Chondrocyte (in vitro differentiated cells): ENCODE data around the gene CEP89. TPM values are rescaled to one million over a fixed set of nuclear protein-coding genes. Genes with fewer than 3 reads are reported as not detected.

Experiments used
- DNase-seq: peaks from one replicate; pipeline ENCODE4 v3.0.0; 2021; ENCODE audit warnings: mixed read lengths, low spot score
- H3K27ac Mint-ChIP-seq: one replicate; pipeline ENCODE4 v1.8.0; 2021; ENCODE audit warnings: mild to moderate bottlenecking, moderate library complexity, mixed read lengths; ENCODE audit not compliant: unreplicated experiment
- H3K27me3 Mint-ChIP-seq: 2 replicates; pipeline ENCODE4 v1.8.0; 2021; ENCODE audit warnings: low read depth, mixed read lengths
- H3K36me3 Mint-ChIP-seq: 2 replicates; pipeline ENCODE4 v1.8.0; 2021; ENCODE audit warnings: low read depth, mixed read lengths
- H3K4me1 Mint-ChIP-seq: 2 replicates; pipeline ENCODE4 v1.8.0; 2021; ENCODE audit warnings: low read depth, mild to moderate bottlenecking, mixed read lengths
- H3K4me3 Mint-ChIP-seq: one replicate; pipeline ENCODE4 v1.8.0; 2021; ENCODE audit warnings: mild to moderate bottlenecking, moderate library complexity, mixed read lengths; ENCODE audit not compliant: unreplicated experiment
- H3K9me3 Mint-ChIP-seq: 2 replicates; pipeline ENCODE4 v1.8.0; 2021; ENCODE audit warnings: low read depth, mixed read lengths
- total RNA-seq: library from RNA; stranded (reverse); gene quantifications from 3 replicates; pipeline ENCODE4 v1.2.1, GENCODE V29; 2021
- TF ChIP-seq, protein P1 (sequence below): fragments of 200-600 bp; sonication (generic); IDR thresholded peaks from 2 replicates; pipeline ENCODE4 v1.5.0; 2021; ENCODE audit warnings: antibody characterized with exemption, mild to moderate bottlenecking, moderate library complexity

CEP89 gene
- total RNA-seq, 1 donor from 2014 or later, result 29.8 TPM

- Mint-ChIP-seq H3K4me3 (no peak overlapping the region), H3K9me3 (no peaks in the 10 kb centered on the region), H3K4me1 (no peaks in the 10 kb centered on the region), H3K27me3 (no peaks in the 10 kb centered on the region), H3K36me3 (peaks cover 16% of the 10 kb centered on the region), H3K27ac (no peak overlapping the region)
- no peak for DNase-seq
- TF ChIP-seq, protein P1, sequence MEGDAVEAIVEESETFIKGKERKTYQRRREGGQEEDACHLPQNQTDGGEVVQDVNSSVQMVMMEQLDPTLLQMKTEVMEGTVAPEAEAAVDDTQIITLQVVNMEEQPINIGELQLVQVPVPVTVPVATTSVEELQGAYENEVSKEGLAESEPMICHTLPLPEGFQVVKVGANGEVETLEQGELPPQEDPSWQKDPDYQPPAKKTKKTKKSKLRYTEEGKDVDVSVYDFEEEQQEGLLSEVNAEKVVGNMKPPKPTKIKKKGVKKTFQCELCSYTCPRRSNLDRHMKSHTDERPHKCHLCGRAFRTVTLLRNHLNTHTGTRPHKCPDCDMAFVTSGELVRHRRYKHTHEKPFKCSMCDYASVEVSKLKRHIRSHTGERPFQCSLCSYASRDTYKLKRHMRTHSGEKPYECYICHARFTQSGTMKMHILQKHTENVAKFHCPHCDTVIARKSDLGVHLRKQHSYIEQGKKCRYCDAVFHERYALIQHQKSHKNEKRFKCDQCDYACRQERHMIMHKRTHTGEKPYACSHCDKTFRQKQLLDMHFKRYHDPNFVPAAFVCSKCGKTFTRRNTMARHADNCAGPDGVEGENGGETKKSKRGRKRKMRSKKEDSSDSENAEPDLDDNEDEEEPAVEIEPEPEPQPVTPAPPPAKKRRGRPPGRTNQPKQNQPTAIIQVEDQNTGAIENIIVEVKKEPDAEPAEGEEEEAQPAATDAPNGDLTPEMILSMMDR, result no peak
Observed at GRCh38 chr19:32921624-32922023, 50.1 kb downstream of the CEP89 start.

- DNase-seq, result no peak
- Mint-ChIP-seq H3K36me3 (peaks cover 16% of the 10 kb centered on the region), H3K9me3 (no peaks in the 10 kb centered on the region), H3K27me3 (no peaks in the 10 kb centered on the region), H3K27ac (no peak overlapping the region), H3K4me1 (no peaks in the 10 kb centered on the region), H3K4me3 (no peak overlapping the region)
- TF ChIP-seq, protein P1, result no peak
Observed at GRCh38 chr19:32919365-32919764, 52.4 kb downstream of the CEP89 start.

- Mint-ChIP-seq H3K36me3 (peaks cover 11% of the 10 kb centered on the region), H3K4me1 (no peaks in the 10 kb centered on the region), H3K9me3 (no peaks in the 10 kb centered on the region), H3K27ac (no peak overlapping the region), H3K4me3 (no peak overlapping the region), H3K27me3 (no peaks in the 10 kb centered on the region)
- TF ChIP-seq, protein P1, result no peak
- DNase-seq, result no peak
Observed at GRCh38 chr19:32917616-32917996, 54.2 kb downstream of the CEP89 start.

GRCh38 chr19:32916969-32917615 lies 54.7 kb downstream of the CEP89 start:
- TF ChIP-seq, protein P1, result no peak
- no peak for DNase-seq
- Mint-ChIP-seq H3K4me1 (no peaks in the 10 kb centered on the region), H3K9me3 (no peaks in the 10 kb centered on the region), H3K27me3 (no peaks in the 10 kb centered on the region), H3K27ac (no peak overlapping the region), H3K36me3 (peaks cover 11% of the 10 kb centered on the region), H3K4me3 (no peak overlapping the region)

GRCh38 chr19:32914879-32915660 lies 56.7 kb downstream of the CEP89 start:
- Mint-ChIP-seq H3K27ac (no peak overlapping the region), H3K36me3 (peaks cover 16% of the 10 kb centered on the region), H3K4me3 (no peak overlapping the region), H3K27me3 (no peaks in the 10 kb centered on the region), H3K4me1 (no peaks in the 10 kb centered on the region), H3K9me3 (no peaks in the 10 kb centered on the region)
- no peak for DNase-seq
- TF ChIP-seq, protein P1, result no peak
